Body of pancreas (tissue), 4 donors: ENCODE measurements around the gene SENP2. TPM values are rescaled to one million over a fixed set of nuclear protein-coding genes. Genes with fewer than 3 reads are reported as not detected.

ENCODE experiments used
- ATAC-seq: fragments of 150-250 bp; one replicate; pipeline ENCODE4 v1.9.1; 2016
- DNase-seq, 4 donors: peaks; one replicate each; pipeline ENCODE4 v3.0.0-alpha.2; 2019
- H3K27ac ChIP-seq, 4 donors: fragments of 200-600 bp; sonication (generic); 1 replicate in 3 of 4; 2 replicates in 1 of 4; pipeline versions ENCODE4 v1.5.1 to v1.6.1; 2016 to 2019; ENCODE audit warnings: mild to moderate bottlenecking in 1 of 4, mixed read lengths in 1 of 4, moderate library complexity in 1 of 4
- H3K27me3 ChIP-seq, 2 donors: fragments of 200-600 bp; sonication (generic); one replicate each; pipeline ENCODE4 v1.6.0; 2016; ENCODE audit warnings: mild to moderate bottlenecking in 1 of 2
- H3K36me3 ChIP-seq, 2 donors: fragments of 200-600 bp; sonication (generic); replicated peaks in 1 of 2; 2 replicates each; pipeline ENCODE4 v1.5.1; 2016; ENCODE audit warnings: low read depth in 2 of 2; ENCODE audit not compliant: insufficient read depth in 1 of 2
- H3K4me1 ChIP-seq: fragments of 200-600 bp; sonication (generic); one replicate; pipeline ENCODE4 v1.6.0; 2016
- H3K4me3 ChIP-seq, 2 donors: fragments of 200-600 bp; sonication (generic); 1 replicate in 1 of 2; 2 replicates in 1 of 2; pipeline ENCODE4 v1.5.1; 2016 to 2019
- H3K9me3 ChIP-seq, 3 donors: fragments of 200-600 bp; sonication (generic); 1 replicate in 2 of 3; 2 replicates in 1 of 3; pipeline ENCODE4 v1.5.1; 2016
- CTCF ChIP-seq, 7 experiments: fragments of 450-650 bp in 4 of 7; fragments of 200-600 bp in 3 of 7; sonication (generic) in 3 of 7; IDR thresholded peaks; one replicate each; pipeline ENCODE4 v1.5.1; 2016 to 2019; ENCODE audit warnings: antibody characterized with exemption in 7 of 7
- POLR2A ChIP-seq, 3 donors: fragments of 450-650 bp; IDR thresholded peaks; one replicate each; pipeline ENCODE4 v1.6.1; 2016; ENCODE audit warnings: antibody characterized with exemption in 3 of 3, mild to moderate bottlenecking in 2 of 3
- WGBS, 2 donors: methylation state at CpG; one replicate each; pipeline ENCODE4 v1.1.5; 2017; 5-methylcytosine and 5-hydroxymethylcytosine counted together
- intact Hi-C: fragments of 100-400 bp; cut with DNase I; formaldehyde crosslinking; loops from one replicate; pipeline ENCODE4 v1.15.1; 2023
- total RNA-seq, 2 donors: library from RNA; depleted of rRNA; stranded (reverse); fragments of >200 nt; gene quantifications; one replicate each; pipeline ENCODE4 v1.1.0, GENCODE V29; 2016

Gene SENP2
- total RNA-seq, 2 donors from 2014 or later = 4.6 to 6.7 TPM

- peaks cover 12% of the 10 kb centered on the region for H3K4me1 ChIP-seq
- H3K27me3 ChIP-seq = no peaks in the 10 kb centered on the region
- 42 to 47% methylated on average over 3 of the region's 3 CpGs for WGBS, 2 donors
- H3K9me3 ChIP-seq = no peaks in the 10 kb centered on the region
- peak; percentile 66 for ATAC-seq
- DNase-seq = peak; percentile 44 to 82 (median 62)
- peak overlapping the region; percentile 50 to 76 (median 62) for H3K27ac ChIP-seq
- intact Hi-C loops = no loop called here
- TF ChIP-seq POLR2A (IDR thresholded peaks at IDR 0.05) = no peak
- TF ChIP-seq CTCF (IDR thresholded peaks at IDR 0.05) = no peak
- H3K36me3 ChIP-seq = no peaks in the 10 kb centered on the region
- H3K4me3 ChIP-seq = no peak overlapping the region
Observed at GRCh38 chr3:185549122-185549521, 37.0 kb upstream of the SENP2 start.

GRCh38 chr3:185549651-185550111 is 36.4 kb upstream of the SENP2 start:
- H3K27me3 ChIP-seq = no peaks in the 10 kb centered on the region
- H3K36me3 ChIP-seq = no peaks in the 10 kb centered on the region
- H3K4me3 ChIP-seq = no peak overlapping the region
- H3K4me1 ChIP-seq = peaks cover 13% of the 10 kb centered on the region
- peak overlapping the region; percentile 54 to 76 (median 66) for H3K27ac ChIP-seq
- DNase-seq (no peak), ATAC-seq (peak; percentile 34)
- H3K9me3 ChIP-seq = no peaks in the 10 kb centered on the region
- TF ChIP-seq CTCF (IDR thresholded peaks at IDR 0.05) = no peak
- TF ChIP-seq POLR2A (IDR thresholded peaks at IDR 0.05) = no peak
- WGBS, 2 donors = 50 to 89% methylated on average over 1 to 3 of the region's 3 CpGs
- intact Hi-C loops = no loop called here

- H3K36me3 ChIP-seq = no peaks in the 10 kb centered on the region
- peak within 1 kb of the TSS in 3 of 4 donors; percentile 23 to 76 (median 66) for H3K27ac ChIP-seq
- peak in 3 of 4 donors; percentile 38 to 52 (median 38) for DNase-seq
- no peaks in the 10 kb centered on the region for H3K27me3 ChIP-seq
- no peaks in the 10 kb centered on the region for H3K9me3 ChIP-seq
- peak in 2 of 3 donors; percentile 74 to 82 for TF ChIP-seq POLR2A (IDR thresholded peaks at IDR 0.05)
- peak in 1 of 7 experiments; percentile 12 for TF ChIP-seq CTCF (IDR thresholded peaks at IDR 0.05)
- intact Hi-C loops = no loop called here
- H3K4me3 ChIP-seq = peak within 1 kb of the TSS in 1 of 2 donors; percentile 12
- peak; percentile 67 for ATAC-seq
- H3K4me1 ChIP-seq = peaks cover 24% of the 10 kb centered on the region
- 34 to 39% methylated on average over 6 of the region's 6 CpGs for WGBS, 2 donors
Observed at GRCh38 chr3:185552358-185552877, 33.7 kb upstream of the SENP2 start, which contains the start of gene LIPH. Gene LIPH, minus strand, starts transcription at chr3:185552588. Its CDS starts 117 bp downstream, at chr3:185552471.

GRCh38 chr3:185555101-185555501 is 31.0 kb upstream of the SENP2 start:
- DNase-seq (no peak), ATAC-seq (no peak)
- WGBS, 2 donors = 51 to 56% methylated on average over 4 of the region's 4 CpGs
- TF ChIP-seq POLR2A (IDR thresholded peaks at IDR 0.05) (no peak), CTCF (IDR thresholded peaks at IDR 0.05) (no peak)
- Histone ChIP-seq H3K27ac (peak overlapping the region in 3 of 4 donors; percentile 56 to 94 (median 60)), H3K4me3 (no peak overlapping the region), H3K27me3 (no peaks in the 10 kb centered on the region), H3K9me3 (no peaks in the 10 kb centered on the region), H3K4me1 (peaks cover 38% of the 10 kb centered on the region), H3K36me3 (no peaks in the 10 kb centered on the region)
- intact Hi-C loops = no loop called here
